HepG2 (cell line): Measurements from ENCODE around the gene CMTM4. TPM values are rescaled to one million over a fixed set of nuclear protein-coding genes. Genes with fewer than 3 reads are reported as not detected.

Experiments
- ATF7 ChIP-seq, 2 experiments: fragments of 450-650 bp in 1 of 2; sonication (generic) in 1 of 2; formaldehyde crosslinking in 1 of 2; IDR thresholded peaks; 2 replicates each; pipeline versions ENCODE4 v1.4.0 to v1.6.1; 2016 to 2020; ENCODE audit warnings: antibody characterized with exemption in 1 of 2, mild to moderate bottlenecking in 1 of 2, missing genetic modification reagents in 1 of 2
- FOXK1 ChIP-seq: sonication (generic); formaldehyde crosslinking; IDR thresholded peaks from 2 replicates; pipeline ENCODE4 v1.4.0; 2020; ENCODE audit warnings: low read depth, missing genetic modification reagents, borderline replicate concordance
- NFE2L2 ChIP-seq: fragments of 150-350 bp; IDR thresholded peaks from 2 replicates; pipeline ENCODE4 v1.6.1; 2014; ENCODE audit warnings: low read length
- SNAI1 ChIP-seq: sonication (generic); formaldehyde crosslinking; IDR thresholded peaks from 2 replicates; pipeline ENCODE4 v1.5.0; 2020; ENCODE audit warnings: mild to moderate bottlenecking, missing genetic modification reagents, borderline replicate concordance
- SOX6 ChIP-seq, 2 experiments: fragments of 450-650 bp in 1 of 2; sonication (generic) in 1 of 2; formaldehyde crosslinking in 1 of 2; IDR thresholded peaks; 2 replicates each; pipeline versions ENCODE4 v1.4.0 to v1.6.1; 2017 to 2020; ENCODE audit warnings: antibody characterized with exemption in 1 of 2, mild to moderate bottlenecking in 1 of 2, missing genetic modification reagents in 1 of 2
- ZNF263 ChIP-seq: sonication (generic); formaldehyde crosslinking; IDR thresholded peaks from 2 replicates; pipeline ENCODE4 v1.4.0; 2020; ENCODE audit warnings: missing genetic modification reagents
- ZNF501 ChIP-seq: sonication (generic); formaldehyde crosslinking; IDR thresholded peaks from 2 replicates; pipeline ENCODE4 v1.5.1; 2020; ENCODE audit warnings: mild to moderate bottlenecking, moderate library complexity, missing genetic modification reagents
- ZNF713 ChIP-seq: sonication (generic); formaldehyde crosslinking; IDR thresholded peaks from 2 replicates; pipeline ENCODE4 v1.4.0; 2020; ENCODE audit warnings: mild to moderate bottlenecking, missing genetic modification reagents
- ZNF776 ChIP-seq: sonication (generic); formaldehyde crosslinking; IDR thresholded peaks from 2 replicates; pipeline ENCODE4 v1.4.0; 2020; ENCODE audit warnings: mild to moderate bottlenecking, missing genetic modification reagents
- polyA plus RNA-seq, 8 experiments: library from polyadenylated mRNA; depleted of rRNA in 3 of 8; stranded (reverse) in 7 of 8; unstranded in 1 of 8; fragments of >200 nt; fragmentation: Illumina TruSeq in 4 of 8; extraction: Trizol in 4 of 8; gene quantifications; 2 replicates each; pipeline versions ENCODE4 v1.2.1 to v1.2.3, GENCODE V29; 2011 to 2016; ENCODE audit warnings: low read depth in 4 of 8, missing spikeins in 1 of 8, mixed read lengths in 1 of 8; ENCODE audit not compliant: insufficient read depth in 1 of 8
- total RNA-seq, 5 experiments: library from RNA; depleted of rRNA; stranded (reverse); fragments of >200 nt; fragmentation: Illumina TruSeq; extraction: Trizol; gene quantifications; 2 replicates each; pipeline ENCODE4 v1.2.3, GENCODE V29; 2016; ENCODE audit warnings: low read depth in 1 of 5
- TF ChIP-seq, protein P1 (sequence below): sonication (generic); formaldehyde crosslinking; IDR thresholded peaks from 2 replicates; pipeline ENCODE4 v1.4.0; 2020; ENCODE audit warnings: missing genetic modification reagents
- TF ChIP-seq, protein P2 (sequence below): sonication (generic); formaldehyde crosslinking; IDR thresholded peaks from 2 replicates; pipeline ENCODE4 v1.4.0; 2020; ENCODE audit warnings: missing genetic modification reagents
- TF ChIP-seq, protein P3 (sequence below): sonication (generic); formaldehyde crosslinking; conservative IDR thresholded peaks from 2 replicates; pipeline ENCODE4 v1.5.0; 2020; ENCODE audit warnings: missing genetic modification reagents
- TF ChIP-seq, protein P4 (sequence below): sonication (generic); formaldehyde crosslinking; IDR thresholded peaks from 2 replicates; pipeline ENCODE4 v1.5.1; 2020; ENCODE audit warnings: mild to moderate bottlenecking, missing genetic modification reagents, borderline replicate concordance
- TF ChIP-seq, protein P5 (sequence below): sonication (generic); formaldehyde crosslinking; IDR thresholded peaks from 2 replicates; pipeline ENCODE4 v1.8.0; 2022; ENCODE audit warnings: missing genetic modification reagents, mild to moderate bottlenecking, inconsistent platforms, borderline replicate concordance

Gene CMTM4
- total and polyA plus RNA-seq, 2 of the 13 experiments (the other 11 are each of a cell fraction or from before 2014, with no cell fraction given): 32.0 to 36.3 TPM

DNA sequence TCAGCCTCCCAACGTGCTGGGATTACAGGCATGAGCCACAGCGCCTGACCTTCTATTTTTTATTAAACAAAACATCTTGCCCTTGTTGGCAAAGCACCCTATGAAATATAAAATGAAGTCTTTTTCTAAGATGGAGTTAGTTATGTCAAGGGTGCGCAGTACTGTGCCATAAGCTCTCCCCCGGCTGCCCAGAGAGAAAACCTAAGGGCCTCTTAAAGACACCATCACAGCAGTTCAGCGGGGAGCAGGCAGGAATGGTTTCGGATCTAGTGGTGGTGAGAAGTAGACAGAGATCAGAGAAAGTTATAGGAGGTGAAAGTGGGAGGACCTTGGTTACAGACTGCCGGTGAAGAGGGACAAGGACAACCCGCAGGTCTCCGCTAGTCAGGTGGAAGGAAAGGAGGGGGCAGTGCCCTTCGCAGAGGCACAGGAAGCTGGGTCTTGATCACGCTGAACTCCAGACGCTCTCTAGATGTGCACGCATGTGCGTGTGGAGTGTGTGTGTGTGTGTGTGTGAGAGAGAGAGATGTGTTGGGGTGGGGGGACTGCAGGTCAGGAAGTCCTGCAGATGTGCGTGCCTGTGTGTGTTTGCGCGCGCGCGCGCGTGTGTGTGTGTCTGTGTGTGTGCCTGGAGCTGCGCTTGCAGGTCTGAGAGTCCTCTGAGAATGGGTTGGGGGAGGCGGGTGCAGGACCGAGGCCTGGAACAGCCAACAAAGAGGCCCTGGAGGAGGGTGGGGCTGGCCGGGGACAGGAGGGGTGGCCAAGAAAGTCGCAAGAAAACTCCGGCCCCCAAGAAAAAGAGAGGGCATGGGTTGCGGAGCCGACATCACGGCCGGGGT, 92.8 kb downstream of the CMTM4 start (continued):
- no peak for TF ChIP-seq NFE2L2
- TF ChIP-seq ZNF263: peak; percentile 33; the same call in 1 of the 2 replicates
- TF ChIP-seq, protein P1, sequence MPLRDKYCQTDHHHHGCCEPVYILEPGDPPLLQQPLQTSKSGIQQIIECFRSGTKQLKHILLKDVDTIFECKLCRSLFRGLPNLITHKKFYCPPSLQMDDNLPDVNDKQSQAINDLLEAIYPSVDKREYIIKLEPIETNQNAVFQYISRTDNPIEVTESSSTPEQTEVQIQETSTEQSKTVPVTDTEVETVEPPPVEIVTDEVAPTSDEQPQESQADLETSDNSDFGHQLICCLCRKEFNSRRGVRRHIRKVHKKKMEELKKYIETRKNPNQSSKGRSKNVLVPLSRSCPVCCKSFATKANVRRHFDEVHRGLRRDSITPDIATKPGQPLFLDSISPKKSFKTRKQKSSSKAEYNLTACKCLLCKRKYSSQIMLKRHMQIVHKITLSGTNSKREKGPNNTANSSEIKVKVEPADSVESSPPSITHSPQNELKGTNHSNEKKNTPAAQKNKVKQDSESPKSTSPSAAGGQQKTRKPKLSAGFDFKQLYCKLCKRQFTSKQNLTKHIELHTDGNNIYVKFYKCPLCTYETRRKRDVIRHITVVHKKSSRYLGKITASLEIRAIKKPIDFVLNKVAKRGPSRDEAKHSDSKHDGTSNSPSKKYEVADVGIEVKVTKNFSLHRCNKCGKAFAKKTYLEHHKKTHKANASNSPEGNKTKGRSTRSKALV (CRISPR knock-in tag): peak; percentile 81
- TF ChIP-seq ZNF501 (CRISPR knock-in tag): peak; percentile 59; the same call in 1 of the 2 replicates
- no peak; the same call in 1 of the 2 replicates for TF ChIP-seq ZNF776 (CRISPR knock-in tag)
- TF ChIP-seq, protein P2, sequence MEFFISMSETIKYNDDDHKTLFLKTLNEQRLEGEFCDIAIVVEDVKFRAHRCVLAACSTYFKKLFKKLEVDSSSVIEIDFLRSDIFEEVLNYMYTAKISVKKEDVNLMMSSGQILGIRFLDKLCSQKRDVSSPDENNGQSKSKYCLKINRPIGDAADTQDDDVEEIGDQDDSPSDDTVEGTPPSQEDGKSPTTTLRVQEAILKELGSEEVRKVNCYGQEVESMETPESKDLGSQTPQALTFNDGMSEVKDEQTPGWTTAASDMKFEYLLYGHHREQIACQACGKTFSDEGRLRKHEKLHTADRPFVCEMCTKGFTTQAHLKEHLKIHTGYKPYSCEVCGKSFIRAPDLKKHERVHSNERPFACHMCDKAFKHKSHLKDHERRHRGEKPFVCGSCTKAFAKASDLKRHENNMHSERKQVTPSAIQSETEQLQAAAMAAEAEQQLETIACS (CRISPR knock-in tag): peak; percentile 80
- TF ChIP-seq, protein P3, sequence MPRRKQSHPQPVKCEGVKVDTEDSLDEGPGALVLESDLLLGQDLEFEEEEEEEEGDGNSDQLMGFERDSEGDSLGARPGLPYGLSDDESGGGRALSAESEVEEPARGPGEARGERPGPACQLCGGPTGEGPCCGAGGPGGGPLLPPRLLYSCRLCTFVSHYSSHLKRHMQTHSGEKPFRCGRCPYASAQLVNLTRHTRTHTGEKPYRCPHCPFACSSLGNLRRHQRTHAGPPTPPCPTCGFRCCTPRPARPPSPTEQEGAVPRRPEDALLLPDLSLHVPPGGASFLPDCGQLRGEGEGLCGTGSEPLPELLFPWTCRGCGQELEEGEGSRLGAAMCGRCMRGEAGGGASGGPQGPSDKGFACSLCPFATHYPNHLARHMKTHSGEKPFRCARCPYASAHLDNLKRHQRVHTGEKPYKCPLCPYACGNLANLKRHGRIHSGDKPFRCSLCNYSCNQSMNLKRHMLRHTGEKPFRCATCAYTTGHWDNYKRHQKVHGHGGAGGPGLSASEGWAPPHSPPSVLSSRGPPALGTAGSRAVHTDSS (CRISPR knock-in tag): 0 out of 2 replicates have a peak, but pooled peaks have one; percentile 50
- TF ChIP-seq SOX6 (IDR thresholded peaks at IDR 0.05): no peak
- peak; percentile 46; the same call in 1 of the 2 replicates for TF ChIP-seq SOX6 (CRISPR knock-in tag; IDR thresholded peaks at IDR 0.05)
- TF ChIP-seq FOXK1 (CRISPR knock-in tag): no peak
- TF ChIP-seq, protein P4, sequence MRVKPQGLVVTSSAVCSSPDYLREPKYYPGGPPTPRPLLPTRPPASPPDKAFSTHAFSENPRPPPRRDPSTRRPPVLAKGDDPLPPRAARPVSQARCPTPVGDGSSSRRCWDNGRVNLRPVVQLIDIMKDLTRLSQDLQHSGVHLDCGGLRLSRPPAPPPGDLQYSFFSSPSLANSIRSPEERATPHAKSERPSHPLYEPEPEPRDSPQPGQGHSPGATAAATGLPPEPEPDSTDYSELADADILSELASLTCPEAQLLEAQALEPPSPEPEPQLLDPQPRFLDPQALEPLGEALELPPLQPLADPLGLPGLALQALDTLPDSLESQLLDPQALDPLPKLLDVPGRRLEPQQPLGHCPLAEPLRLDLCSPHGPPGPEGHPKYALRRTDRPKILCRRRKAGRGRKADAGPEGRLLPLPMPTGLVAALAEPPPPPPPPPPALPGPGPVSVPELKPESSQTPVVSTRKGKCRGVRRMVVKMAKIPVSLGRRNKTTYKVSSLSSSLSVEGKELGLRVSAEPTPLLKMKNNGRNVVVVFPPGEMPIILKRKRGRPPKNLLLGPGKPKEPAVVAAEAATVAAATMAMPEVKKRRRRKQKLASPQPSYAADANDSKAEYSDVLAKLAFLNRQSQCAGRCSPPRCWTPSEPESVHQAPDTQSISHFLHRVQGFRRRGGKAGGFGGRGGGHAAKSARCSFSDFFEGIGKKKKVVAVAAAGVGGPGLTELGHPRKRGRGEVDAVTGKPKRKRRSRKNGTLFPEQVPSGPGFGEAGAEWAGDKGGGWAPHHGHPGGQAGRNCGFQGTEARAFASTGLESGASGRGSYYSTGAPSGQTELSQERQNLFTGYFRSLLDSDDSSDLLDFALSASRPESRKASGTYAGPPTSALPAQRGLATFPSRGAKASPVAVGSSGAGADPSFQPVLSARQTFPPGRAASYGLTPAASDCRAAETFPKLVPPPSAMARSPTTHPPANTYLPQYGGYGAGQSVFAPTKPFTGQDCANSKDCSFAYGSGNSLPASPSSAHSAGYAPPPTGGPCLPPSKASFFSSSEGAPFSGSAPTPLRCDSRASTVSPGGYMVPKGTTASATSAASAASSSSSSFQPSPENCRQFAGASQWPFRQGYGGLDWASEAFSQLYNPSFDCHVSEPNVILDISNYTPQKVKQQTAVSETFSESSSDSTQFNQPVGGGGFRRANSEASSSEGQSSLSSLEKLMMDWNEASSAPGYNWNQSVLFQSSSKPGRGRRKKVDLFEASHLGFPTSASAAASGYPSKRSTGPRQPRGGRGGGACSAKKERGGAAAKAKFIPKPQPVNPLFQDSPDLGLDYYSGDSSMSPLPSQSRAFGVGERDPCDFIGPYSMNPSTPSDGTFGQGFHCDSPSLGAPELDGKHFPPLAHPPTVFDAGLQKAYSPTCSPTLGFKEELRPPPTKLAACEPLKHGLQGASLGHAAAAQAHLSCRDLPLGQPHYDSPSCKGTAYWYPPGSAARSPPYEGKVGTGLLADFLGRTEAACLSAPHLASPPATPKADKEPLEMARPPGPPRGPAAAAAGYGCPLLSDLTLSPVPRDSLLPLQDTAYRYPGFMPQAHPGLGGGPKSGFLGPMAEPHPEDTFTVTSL: no peak
- 0 out of 2 replicates have a peak, but pooled peaks have one; percentile 14 for TF ChIP-seq SNAI1 (CRISPR knock-in tag)
- no peak for TF ChIP-seq ATF7 (IDR thresholded peaks at IDR 0.05)
- TF ChIP-seq ATF7 (CRISPR knock-in tag; IDR thresholded peaks at IDR 0.05): 0 out of 2 replicates have a peak, but pooled peaks have one; percentile 27
- TF ChIP-seq ZNF713 (CRISPR knock-in tag): no peak
- TF ChIP-seq, protein P5, sequence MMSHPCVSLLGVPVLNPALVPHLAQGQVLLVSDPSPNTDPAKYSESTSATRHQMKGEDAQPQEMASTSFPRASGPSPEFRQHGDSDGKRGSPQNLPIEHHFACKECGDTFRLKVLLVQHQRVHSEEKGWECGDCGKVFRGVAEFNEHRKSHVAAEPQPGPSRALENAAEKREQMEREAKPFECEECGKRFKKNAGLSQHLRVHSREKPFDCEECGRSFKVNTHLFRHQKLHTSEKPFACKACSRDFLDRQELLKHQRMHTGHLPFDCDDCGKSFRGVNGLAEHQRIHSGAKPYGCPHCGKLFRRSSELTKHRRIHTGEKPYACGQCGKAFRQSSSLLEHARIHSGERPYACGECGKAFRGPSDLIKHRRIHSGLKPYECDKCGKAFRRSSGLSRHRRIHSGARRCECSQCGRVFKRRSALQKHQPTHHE: peak; percentile 65; the same call in 1 of the 2 replicates
